T-helper 2 cell treated with Interferon-gamma antibody and Interleukin-4, amounts not matched to agents 100 ng/mL and 5 ng/mL, for 36 hours (primary cell): ENCODE measurements around the gene SCN8A. TPM values are rescaled to one million over a fixed set of nuclear protein-coding genes. Genes with fewer than 3 reads are reported as not detected.
"Not testable (repeated sequence)": the region's sequence is repeated elsewhere in the genome, so short reads cannot be mapped to it uniquely, and the experiment has no call there.

Source experiments
- intact Hi-C: fragments of 100-400 bp; cut with micrococcal nuclease; formaldehyde crosslinking; loops from one replicate; pipeline ENCODE4 v1.15.1; 2023
- total RNA-seq: library from RNA; stranded (reverse); gene quantifications from 2 replicates; pipeline ENCODE4 v1.2.3, GENCODE V29; 2022

Gene SCN8A
- total RNA-seq, result 0.64 and 0.84 TPM in 2 replicates

GRCh38 chr12:51591016-51591901 is at the start of gene SCN8A:
Gene SCN8A (plus strand): TSS chr12:51591233. CDS start chr12:51662818, 71,585 bp downstream.
- intact Hi-C loops, result loop anchor here (2.0 kb wide), 1 partner anchor 166 kb away; the partner anchor contains the start of gene SLC4A8

- intact Hi-C loops, result no loop called here
Measured at GRCh38 chr12:51546097-51546496, 44.9 kb upstream of the SCN8A start.

GRCh38 chr12:51547606-51548005 is 43.4 kb upstream of the SCN8A start:
- intact Hi-C loops, result no loop called here

- intact Hi-C loops, result no loop called here
Measured at GRCh38 chr12:51548241-51548640, 42.8 kb upstream of the SCN8A start.

GRCh38 chr12:51549637-51550036 is 41.4 kb upstream of the SCN8A start:
- intact Hi-C loops, result no loop called here

- intact Hi-C loops, result not testable (repeated sequence)
Measured at GRCh38 chr12:51568271-51569032, 22.6 kb upstream of the SCN8A start.

GRCh38 chr12:51579321-51579850 is 11.6 kb upstream of the SCN8A start:
- intact Hi-C loops, result no loop called here

GRCh38 chr12:51589060-51589459 is 2.0 kb upstream of the SCN8A start:
- intact Hi-C loops, result no loop called here

- intact Hi-C loops, result loop anchor here (2.0 kb wide), 1 partner anchor 165 kb away; the partner anchor contains the start of gene SLC4A8
Measured at GRCh38 chr12:51589557-51590176, 1.4 kb upstream of the SCN8A start.

- intact Hi-C loops, result loop anchor here (2.0 kb wide), 1 partner anchor 166 kb away; the partner anchor contains the start of gene SLC4A8
Measured at GRCh38 chr12:51590347-51591015, 552 bp upstream of the SCN8A start.

- intact Hi-C loops, result no loop called here
Measured at GRCh38 chr12:51592034-51592705, 1.1 kb downstream of the SCN8A start.

- intact Hi-C loops, result no loop called here
Measured at GRCh38 chr12:51593021-51593420, 2.0 kb downstream of the SCN8A start.

- intact Hi-C loops, result no loop called here
Measured at GRCh38 chr12:51593539-51593938, 2.5 kb downstream of the SCN8A start.

GRCh38 chr12:51598156-51598555 is 7.1 kb downstream of the SCN8A start:
- intact Hi-C loops, result no loop called here

GRCh38 chr12:51600721-51601120 is 9.7 kb downstream of the SCN8A start:
- intact Hi-C loops, result no loop called here

- intact Hi-C loops, result no loop called here
Measured at GRCh38 chr12:51601241-51601640, 10.2 kb downstream of the SCN8A start.

- intact Hi-C loops, result not testable (repeated sequence)
Measured at GRCh38 chr12:51605896-51606295, 14.9 kb downstream of the SCN8A start.

- intact Hi-C loops, result not testable (repeated sequence)
Measured at GRCh38 chr12:51607197-51607596, 16.2 kb downstream of the SCN8A start.

- intact Hi-C loops, result no loop called here
Measured at GRCh38 chr12:51620448-51620847, 29.4 kb downstream of the SCN8A start.
